IPS-11a (cell line): Measurements from ENCODE around the gene ZNF529.

Experiments
- H3K4me3 ChIP-seq: one replicate; pipeline ENCODE4 v1.5.1; 2013; ENCODE audit warnings: low read depth, low read length, control low read depth

Gene ZNF529

GRCh38 chr19:36514012-36514612, 59.0 kb downstream of the ZNF529 start:
- no peak overlapping the region for H3K4me3 ChIP-seq

GRCh38 chr19:36508325-36508724, 64.8 kb downstream of the ZNF529 start:
- no peak overlapping the region for H3K4me3 ChIP-seq

DNA sequence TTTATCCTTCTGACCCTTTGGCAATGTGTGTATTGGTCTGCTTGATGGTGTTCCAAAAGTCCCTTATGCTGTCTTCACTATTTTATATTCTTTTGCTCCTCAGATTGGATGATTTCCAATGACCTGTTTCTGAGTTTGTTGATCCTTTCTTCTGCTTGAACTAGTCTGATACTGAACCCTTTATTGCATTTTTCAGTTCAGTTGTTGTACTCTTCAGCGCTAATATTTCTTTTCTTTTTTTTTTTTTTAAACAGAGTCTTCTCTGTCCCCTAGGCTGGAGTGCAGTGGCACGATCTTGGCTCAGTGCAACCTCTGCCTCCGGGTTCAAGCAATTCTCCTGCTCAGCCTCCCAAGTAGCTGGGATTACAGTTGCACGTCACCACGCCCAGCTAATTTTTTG, 71.1 kb downstream of the ZNF529 start:
- H3K4me3 ChIP-seq: no peak overlapping the region

DNA sequence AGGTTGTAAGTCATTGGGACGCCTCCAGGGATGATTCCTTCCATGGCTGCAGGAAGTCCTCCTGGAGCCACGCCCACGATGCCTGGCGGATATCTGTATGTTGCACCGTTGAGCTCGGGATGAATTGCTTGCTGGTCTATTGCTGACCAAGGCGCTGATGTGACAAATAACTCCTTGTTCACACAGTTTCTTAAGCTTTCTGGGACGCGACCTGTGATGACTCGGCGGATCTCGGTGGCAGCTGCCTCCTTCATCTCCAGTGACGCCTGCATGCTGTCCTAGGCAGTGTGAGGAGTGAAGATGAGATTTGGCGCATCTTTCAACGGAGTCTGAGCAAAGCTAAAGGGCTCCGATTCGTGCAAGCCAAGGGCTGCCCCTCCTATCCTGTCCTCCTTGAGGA, 76.1 kb downstream of the ZNF529 start:
- H3K4me3 ChIP-seq: no peak overlapping the region
